ENCODE results near the gene ZAR1.

ZAR1 gene

GRCh38 chr4:48490680-48491513 lies 845 bp downstream of the ZAR1 start:
- no peak for DNase-seq

GRCh38 chr4:48491514-48492176 lies 1.6 kb downstream of the ZAR1 start:
- DNase-seq: no peak

GRCh38 chr4:48493452-48494100 lies 3.5 kb downstream of the ZAR1 start:
- DNase-seq: no peak

- no peak for DNase-seq
Measured at GRCh38 chr4:48495941-48496340, 5.9 kb downstream of the ZAR1 start.

GRCh38 chr4:48498895-48499294 lies 8.8 kb downstream of the ZAR1 start:
- DNase-seq: no peak

DNA sequence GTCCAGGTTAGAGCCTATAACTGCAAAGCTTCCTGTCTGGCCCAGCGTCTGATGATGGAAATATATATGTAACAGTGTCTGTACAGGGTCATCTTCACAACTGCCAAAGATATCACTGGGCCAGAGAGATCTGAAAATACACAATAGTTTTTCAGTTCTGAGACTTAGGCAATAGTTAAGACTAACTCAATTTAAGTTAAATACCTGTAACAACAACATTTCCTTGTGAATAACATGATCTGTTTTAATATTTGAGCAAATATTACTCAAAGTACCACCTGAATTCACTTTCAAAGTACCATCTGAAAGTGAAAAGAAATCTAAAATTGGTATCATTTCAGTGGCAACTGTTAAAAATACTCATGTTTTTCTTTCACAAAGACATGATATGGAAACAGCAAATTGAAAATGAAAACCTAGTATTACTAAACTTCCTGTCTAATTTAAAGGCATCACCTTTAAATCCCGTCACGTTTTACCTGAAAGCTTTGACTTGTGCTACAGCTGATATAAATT lies 9.6 kb downstream of the ZAR1 start:
- DNase-seq: no peak

GRCh38 chr4:48503233-48504025 lies 13.4 kb downstream of the ZAR1 start:
- DNase-seq: no peak

DNA sequence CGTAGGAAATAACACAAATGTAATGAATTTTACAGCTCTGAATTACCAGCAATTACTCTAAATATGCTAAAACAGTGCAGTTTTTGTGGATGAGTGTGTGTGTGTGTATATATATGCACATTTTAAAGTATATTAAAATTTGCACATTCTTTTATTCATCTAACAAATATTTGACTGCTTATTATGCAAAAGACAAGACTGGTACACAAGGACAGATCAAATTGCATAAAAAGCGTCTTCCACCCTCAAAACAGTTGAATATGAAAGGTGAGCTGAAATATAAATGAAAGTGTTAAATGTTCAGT lies 13.9 kb downstream of the ZAR1 start:
- DNase-seq: no peak

- DNase-seq: no peak
Measured at GRCh38 chr4:48504352-48504751, 14.3 kb downstream of the ZAR1 start.

DNA sequence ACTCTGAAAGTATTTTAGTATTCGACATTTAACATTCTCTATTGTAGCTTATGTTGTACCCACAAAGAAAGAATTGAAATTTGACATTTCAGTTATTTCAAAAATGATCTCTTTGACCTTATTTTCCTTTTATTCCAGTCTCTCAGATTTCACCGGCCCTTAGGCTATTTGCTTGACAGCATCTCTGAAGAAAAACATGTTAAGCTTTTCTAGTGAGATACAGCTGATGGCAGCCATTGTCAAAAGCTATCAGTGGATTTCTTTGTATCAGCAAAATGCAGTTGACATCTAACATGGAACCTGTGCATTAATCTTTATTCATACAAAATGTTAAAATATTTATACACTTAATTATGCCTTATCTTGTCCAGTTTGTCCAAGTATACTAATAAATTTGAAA lies 16.7 kb downstream of the ZAR1 start:
- DNase-seq: no peak

DNA sequence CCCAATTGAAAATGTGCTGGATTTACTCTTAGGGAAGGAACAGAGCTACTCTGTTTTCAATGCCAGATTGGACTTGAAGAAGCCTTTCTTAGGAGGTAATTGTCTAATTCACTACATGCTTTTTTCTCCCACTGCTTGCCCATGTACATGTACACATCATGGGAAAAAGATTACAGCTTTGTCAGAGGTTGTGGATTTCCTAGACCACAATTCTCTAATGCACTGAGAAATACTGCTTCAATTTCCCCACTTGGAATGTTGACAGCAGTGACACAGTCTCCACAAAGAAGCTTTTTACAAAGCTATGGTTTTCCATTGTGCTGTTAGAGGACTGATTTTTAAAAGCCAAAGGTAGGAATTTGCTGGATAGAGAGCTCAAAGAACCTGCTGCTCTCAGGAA lies 19.5 kb downstream of the ZAR1 start:
- DNase-seq: peak; percentile 47

GRCh38 chr4:48518143-48518542 lies 28.1 kb downstream of the ZAR1 start:
- DNase-seq: no peak

DNA sequence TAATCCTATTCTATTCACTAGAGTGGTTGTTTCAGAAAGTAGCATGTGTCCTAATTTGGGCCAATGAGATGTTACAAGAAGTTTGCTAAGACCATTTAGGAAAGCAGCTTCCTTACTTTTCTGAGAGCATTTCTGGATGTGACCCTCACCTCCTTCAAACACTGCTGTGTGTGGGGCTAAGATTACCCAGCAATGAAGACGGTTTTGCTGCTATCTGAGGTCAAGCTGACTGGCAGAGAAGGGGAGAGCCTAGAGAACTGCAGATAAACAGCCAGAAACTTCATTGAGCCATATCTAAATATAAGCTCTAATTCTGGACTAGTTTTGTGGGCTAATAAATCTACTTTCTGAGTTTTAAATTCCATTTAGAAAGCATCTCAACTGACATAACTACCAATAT lies 36.4 kb downstream of the ZAR1 start:
- DNase-seq: no peak

- DNase-seq: no peak
Measured at GRCh38 chr4:48538358-48538757, 48.3 kb downstream of the ZAR1 start.

DNA sequence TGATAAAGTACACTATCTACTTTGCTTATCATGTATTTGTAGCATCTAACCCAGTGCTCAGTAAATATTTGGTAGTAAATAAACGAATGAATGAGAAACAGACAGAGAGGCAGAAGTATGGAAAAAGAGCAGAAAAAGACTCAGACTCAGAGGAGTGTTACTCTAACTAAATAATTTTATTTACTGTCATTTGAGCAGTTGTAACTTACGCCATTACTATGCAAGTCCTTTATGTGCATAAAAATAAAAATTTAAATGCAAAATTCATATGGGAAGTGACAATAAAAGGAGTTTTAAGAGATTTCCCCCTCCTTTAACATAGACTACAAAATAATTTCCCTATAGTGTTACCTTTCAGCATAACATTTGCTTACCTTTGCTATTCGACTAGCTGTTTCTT lies 49.5 kb downstream of the ZAR1 start:
- no peak for DNase-seq

GRCh38 chr4:48542888-48543287 lies 52.8 kb downstream of the ZAR1 start:
- no peak for DNase-seq

DNA sequence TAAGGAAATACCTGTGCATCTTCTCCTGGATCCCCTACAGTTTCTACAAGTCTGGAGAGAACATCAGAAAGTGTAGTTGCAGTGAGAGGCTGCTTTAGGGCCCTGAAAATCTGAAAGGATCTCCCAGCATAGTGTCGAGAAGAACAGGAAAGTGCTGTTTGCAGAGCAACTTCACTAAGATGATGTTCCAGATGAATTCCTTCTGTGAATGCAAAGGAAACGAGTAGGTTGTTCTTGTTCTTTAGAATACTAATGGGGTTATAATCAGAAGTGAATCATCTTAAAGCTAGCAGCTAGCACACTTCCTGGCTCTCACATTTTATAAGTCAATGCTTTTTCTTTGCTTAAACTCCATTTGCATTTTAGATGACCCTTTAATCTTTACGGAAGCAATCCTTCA lies 53.7 kb downstream of the ZAR1 start:
- no peak for DNase-seq
